Glutamatergic neuron (in vitro differentiated cells): ENCODE results near the gene ANO10. TPM values are rescaled to one million over a fixed set of nuclear protein-coding genes. Genes with fewer than 3 reads are reported as not detected.
A peak's percentile ranks its signal among the peaks of the same experiment; 100 is the strongest.

Experiments
- DNase-seq: peaks from one replicate; pipeline ENCODE4 v3.0.0; 2022
- H3K27ac Mint-ChIP-seq: one replicate; pipeline ENCODE4 v1.8.0; 2020; ENCODE audit warnings: mild to moderate bottlenecking, mixed read lengths, inconsistent platforms; ENCODE audit not compliant: unreplicated experiment
- H3K27me3 Mint-ChIP-seq: one replicate; pipeline ENCODE4 v1.8.0; 2020; ENCODE audit warnings: mild to moderate bottlenecking, moderate library complexity, mixed read lengths, inconsistent platforms; ENCODE audit not compliant: unreplicated experiment
- H3K36me3 Mint-ChIP-seq: one replicate; pipeline ENCODE4 v1.8.0; 2020; ENCODE audit warnings: mild to moderate bottlenecking, mixed read lengths, inconsistent platforms; ENCODE audit not compliant: unreplicated experiment
- H3K4me1 Mint-ChIP-seq: one replicate; pipeline ENCODE4 v1.8.0; 2020; ENCODE audit warnings: mild to moderate bottlenecking, low read depth, mixed read lengths, inconsistent platforms; ENCODE audit not compliant: unreplicated experiment
- H3K4me3 Mint-ChIP-seq: one replicate; pipeline ENCODE4 v1.8.0; 2020; ENCODE audit warnings: mild to moderate bottlenecking, mixed read lengths, inconsistent platforms; ENCODE audit not compliant: unreplicated experiment
- H3K9me3 Mint-ChIP-seq: one replicate; pipeline ENCODE4 v1.8.0; 2020; ENCODE audit warnings: mild to moderate bottlenecking, moderate library complexity, mixed read lengths, inconsistent platforms; ENCODE audit not compliant: unreplicated experiment
- CTCF ChIP-seq: fragments of 200-600 bp; sonication (generic); IDR thresholded peaks from one replicate; pipeline ENCODE4 v1.5.0; 2021; ENCODE audit not compliant: partially characterized antibody, unreplicated experiment
- total RNA-seq: library from RNA; stranded (reverse); fragmentation: NEBNext Ultra II Directional; extraction: Animal tissue kit (Norgen Biotek cat#: 25700); gene quantifications from one replicate; pipeline ENCODE4 v1.2.1, GENCODE V29; 2021; ENCODE audit not compliant: unreplicated experiment

The ANO10 gene
- total RNA-seq, 1 donor from 2014 or later = 44.9 TPM

DNA sequence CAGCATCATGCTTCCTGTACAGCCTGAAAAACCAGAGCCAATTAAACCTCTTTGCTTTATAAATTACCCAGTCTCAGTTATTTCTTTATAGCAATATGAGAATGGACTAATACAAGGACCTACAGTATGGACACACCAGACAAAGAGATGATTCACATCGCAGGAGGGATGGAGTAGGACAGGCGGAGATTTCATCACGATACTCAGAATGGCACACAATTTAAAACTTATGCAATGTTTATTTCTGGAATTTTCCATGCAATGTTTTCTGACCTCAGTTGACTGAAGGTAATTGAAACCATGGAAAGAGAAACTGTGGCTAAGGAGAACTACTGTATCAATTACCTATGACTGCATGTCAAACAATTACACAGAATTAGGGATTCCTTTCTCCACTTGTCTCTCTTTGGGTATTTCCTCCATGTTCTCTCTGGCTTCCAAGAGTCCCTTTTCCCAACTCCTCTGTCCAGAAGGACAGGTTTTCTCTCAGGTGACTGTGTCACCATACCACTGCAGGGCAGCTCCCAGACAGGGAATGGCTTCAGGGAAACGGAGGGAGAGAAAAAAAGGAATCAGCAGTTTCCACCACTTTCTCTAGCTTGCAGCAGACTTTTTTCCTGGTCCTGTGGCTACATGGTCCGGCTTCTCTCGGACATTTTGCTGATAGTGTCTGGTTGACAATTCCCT, 3.0 kb upstream of the ANO10 start:
- H3K27ac Mint-ChIP-seq = no peak overlapping the region
- peaks cover 8% of the 10 kb centered on the region for H3K27me3 Mint-ChIP-seq
- H3K36me3 Mint-ChIP-seq = no peaks in the 10 kb centered on the region
- no peak for TF ChIP-seq CTCF
- peaks cover 2% of the 10 kb centered on the region for H3K9me3 Mint-ChIP-seq
- H3K4me1 Mint-ChIP-seq = peaks cover 2% of the 10 kb centered on the region
- no peak for DNase-seq
- no peak overlapping the region for H3K4me3 Mint-ChIP-seq

DNA sequence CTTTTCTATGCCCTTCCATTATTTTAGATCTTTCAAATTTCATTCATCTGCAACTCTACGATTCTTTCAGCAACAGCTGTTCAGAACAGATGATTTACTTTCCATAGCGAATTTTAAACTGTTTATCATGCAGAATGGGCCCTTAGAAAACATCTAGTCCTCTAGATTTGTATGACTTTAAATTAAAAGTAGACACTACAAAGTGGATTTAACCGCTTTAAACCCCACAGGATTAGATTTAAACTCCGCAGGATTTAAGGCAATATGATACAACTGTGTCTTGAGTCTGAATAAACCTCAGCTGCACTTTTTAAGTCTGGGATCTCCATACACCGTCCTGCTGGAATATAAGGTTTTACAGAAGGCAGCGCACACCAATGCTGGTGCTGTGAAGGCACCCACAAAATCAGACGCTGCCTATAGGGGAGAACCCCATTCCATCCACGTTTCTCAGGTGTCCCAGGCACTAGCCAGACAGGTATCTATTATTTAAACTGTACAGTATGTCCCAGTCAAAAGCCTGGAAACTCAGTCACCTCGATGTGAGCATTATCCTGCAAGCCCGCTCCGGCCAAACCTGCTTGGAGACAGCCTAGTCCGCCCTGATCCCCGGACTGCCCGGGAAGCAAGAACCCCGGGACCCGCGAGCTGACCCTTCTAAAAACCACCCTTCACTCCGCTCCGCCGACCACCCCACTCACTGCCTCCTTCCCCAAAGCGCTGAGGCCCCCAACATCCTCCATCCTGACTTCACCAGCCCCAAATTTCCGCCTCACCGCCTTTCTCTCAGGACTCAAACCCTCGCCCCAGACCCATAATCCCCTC, 768 bp downstream of the ANO10 start:
- H3K4me3 Mint-ChIP-seq = peak overlapping the region; percentile 96
- H3K36me3 Mint-ChIP-seq = no peaks in the 10 kb centered on the region
- no peak for TF ChIP-seq CTCF
- DNase-seq = peak; percentile 46
- peaks cover 8% of the 10 kb centered on the region for H3K27me3 Mint-ChIP-seq
- peaks cover 2% of the 10 kb centered on the region for H3K9me3 Mint-ChIP-seq
- H3K4me1 Mint-ChIP-seq = peaks cover 7% of the 10 kb centered on the region
- H3K27ac Mint-ChIP-seq = peak overlapping the region; percentile 87

DNA sequence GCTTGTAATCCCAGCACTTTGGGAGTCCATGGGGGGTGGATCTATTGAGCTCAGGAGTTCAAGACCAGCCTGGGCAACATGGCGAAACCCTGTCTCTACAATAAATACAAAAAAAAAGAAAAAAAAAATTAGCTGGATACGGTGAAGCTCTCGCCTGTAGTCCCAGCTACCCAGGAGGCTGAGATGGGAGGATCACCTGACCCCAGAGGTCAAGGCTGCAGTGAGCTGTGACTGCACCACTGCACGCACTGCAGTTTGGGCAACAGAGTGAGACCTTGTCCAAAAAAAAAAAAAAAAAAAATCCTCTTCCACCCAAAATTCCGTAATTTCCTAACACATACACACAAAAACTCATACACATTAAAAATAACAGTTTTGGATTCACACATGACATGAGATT, 2.2 kb downstream of the ANO10 start:
- Mint-ChIP-seq H3K27ac (no peak overlapping the region), H3K4me3 (no peak overlapping the region)

DNA sequence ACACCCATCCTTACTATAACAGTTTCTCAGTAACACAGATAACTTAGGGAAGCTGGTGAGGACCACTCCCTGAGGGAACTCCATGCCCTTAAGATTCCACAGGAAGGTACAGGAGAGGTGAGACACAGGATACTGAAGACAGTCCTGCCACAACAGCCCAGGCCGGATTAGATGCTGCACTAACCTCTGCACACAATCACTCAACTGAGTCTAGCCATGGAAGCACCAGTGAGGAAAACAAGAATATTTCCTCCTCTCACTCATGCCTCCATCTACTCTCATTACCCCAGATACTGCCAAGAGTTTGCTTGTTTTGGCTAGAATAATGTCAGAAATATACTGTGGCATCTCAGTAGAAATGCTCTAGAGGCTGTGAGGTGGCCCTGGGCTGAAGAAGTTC, 3.7 kb downstream of the ANO10 start:
- no peak overlapping the region for H3K27ac Mint-ChIP-seq
- H3K27me3 Mint-ChIP-seq = peaks cover 8% of the 10 kb centered on the region
- H3K4me1 Mint-ChIP-seq = peaks cover 7% of the 10 kb centered on the region
- H3K4me3 Mint-ChIP-seq = no peak overlapping the region
- DNase-seq = no peak
- peaks cover 3% of the 10 kb centered on the region for H3K9me3 Mint-ChIP-seq
- H3K36me3 Mint-ChIP-seq = no peaks in the 10 kb centered on the region
- TF ChIP-seq CTCF = no peak

More for the DNA sequence above, 2.2 kb downstream of the ANO10 start:
- peaks cover 8% of the 10 kb centered on the region for H3K27me3 Mint-ChIP-seq
- peaks cover 2% of the 10 kb centered on the region for H3K9me3 Mint-ChIP-seq
- DNase-seq = no peak
- H3K36me3 Mint-ChIP-seq = no peaks in the 10 kb centered on the region
- no peak for TF ChIP-seq CTCF
- H3K4me1 Mint-ChIP-seq = peaks cover 7% of the 10 kb centered on the region

DNA sequence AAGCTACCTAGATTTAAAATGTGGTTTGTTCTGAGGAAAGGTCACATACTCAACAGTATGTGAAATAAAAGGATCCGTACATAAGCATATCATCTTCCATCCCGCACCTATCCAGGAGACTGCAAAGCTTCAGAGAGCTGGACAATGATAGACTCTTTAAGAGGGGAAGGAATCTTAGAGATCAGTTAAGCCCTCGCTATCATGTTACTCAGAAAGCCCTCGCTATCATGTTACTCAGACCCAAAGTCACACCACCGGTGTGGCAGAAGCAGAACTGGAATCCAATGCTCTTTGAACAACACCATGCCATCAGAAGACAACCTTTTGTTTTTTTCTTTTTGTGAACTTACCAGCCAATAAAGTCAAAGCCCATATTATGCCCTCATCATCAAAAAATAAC, 5.8 kb downstream of the ANO10 start:
- peaks cover 9% of the 10 kb centered on the region for H3K4me1 Mint-ChIP-seq
- H3K36me3 Mint-ChIP-seq = no peaks in the 10 kb centered on the region
- no peak overlapping the region for H3K4me3 Mint-ChIP-seq
- no peak for DNase-seq
- TF ChIP-seq CTCF = no peak
- H3K27ac Mint-ChIP-seq = no peak overlapping the region
- H3K27me3 Mint-ChIP-seq = peaks cover 2% of the 10 kb centered on the region
- H3K9me3 Mint-ChIP-seq = peaks cover 3% of the 10 kb centered on the region
